ENCODE results near the gene PICK1.

DNA sequence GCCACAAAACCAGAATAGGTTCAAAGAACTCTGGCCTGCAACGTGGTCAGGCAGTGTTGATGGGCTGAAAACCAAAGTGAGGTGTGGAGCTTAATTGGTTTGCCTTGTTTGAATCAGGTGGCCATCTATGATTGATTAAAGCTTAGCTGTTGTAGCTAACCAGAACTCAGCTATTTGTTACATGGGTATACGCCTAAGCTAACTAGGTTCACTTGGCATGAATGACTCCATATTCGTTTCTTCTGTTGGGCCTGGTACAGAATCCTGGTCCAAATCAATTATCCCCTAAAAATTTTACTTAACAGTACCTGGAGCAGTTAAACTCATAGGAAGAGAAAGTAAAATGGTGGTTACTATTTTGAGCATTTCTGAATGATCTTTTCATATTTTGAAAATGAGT is 61.0 kb downstream of the PICK1 start:
- TF ChIP-seq, protein P1, sequence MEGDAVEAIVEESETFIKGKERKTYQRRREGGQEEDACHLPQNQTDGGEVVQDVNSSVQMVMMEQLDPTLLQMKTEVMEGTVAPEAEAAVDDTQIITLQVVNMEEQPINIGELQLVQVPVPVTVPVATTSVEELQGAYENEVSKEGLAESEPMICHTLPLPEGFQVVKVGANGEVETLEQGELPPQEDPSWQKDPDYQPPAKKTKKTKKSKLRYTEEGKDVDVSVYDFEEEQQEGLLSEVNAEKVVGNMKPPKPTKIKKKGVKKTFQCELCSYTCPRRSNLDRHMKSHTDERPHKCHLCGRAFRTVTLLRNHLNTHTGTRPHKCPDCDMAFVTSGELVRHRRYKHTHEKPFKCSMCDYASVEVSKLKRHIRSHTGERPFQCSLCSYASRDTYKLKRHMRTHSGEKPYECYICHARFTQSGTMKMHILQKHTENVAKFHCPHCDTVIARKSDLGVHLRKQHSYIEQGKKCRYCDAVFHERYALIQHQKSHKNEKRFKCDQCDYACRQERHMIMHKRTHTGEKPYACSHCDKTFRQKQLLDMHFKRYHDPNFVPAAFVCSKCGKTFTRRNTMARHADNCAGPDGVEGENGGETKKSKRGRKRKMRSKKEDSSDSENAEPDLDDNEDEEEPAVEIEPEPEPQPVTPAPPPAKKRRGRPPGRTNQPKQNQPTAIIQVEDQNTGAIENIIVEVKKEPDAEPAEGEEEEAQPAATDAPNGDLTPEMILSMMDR (IDR thresholded peaks at IDR 0.05), result no peak
- no peak for TF ChIP-seq POLR2A (IDR thresholded peaks at IDR 0.05)

Measured in thyroid gland (tissue), 4 donors.